D721Med (cell line): ENCODE measurements around the gene SLC13A3.

ENCODE experiments used
- DNase-seq: peaks from one replicate; pipeline ENCODE4 v3.0.0; 2011; ENCODE audit warnings: low spot score; ENCODE audit not compliant: insufficient read length
- FAIRE-seq: peaks from 2 replicates; lab custom pipeline; 2011; peaks lifted over from hg19 to GRCh38; lab: Jason Lieb, UNC
- CTCF ChIP-seq: IDR thresholded peaks from 2 replicates; pipeline ENCODE4 v1.5.1; 2012; ENCODE audit warnings: mild to moderate bottlenecking, control low read depth; ENCODE audit not compliant: insufficient read depth; ENCODE audit errors: missing control alignments

SLC13A3 gene

GRCh38 chr20:46671866-46672542, 20.7 kb upstream of the SLC13A3 start:
- no peak for DNase-seq
- FAIRE-seq: no peak

GRCh38 chr20:46670585-46671584, 19.6 kb upstream of the SLC13A3 start:
- no peak for DNase-seq
- TF ChIP-seq CTCF: no peak
- FAIRE-seq: no peak

More at GRCh38 chr20:46671866-46672542, 20.7 kb upstream of the SLC13A3 start:
- no peak for TF ChIP-seq CTCF

GRCh38 chr20:46670228-46670584, 18.9 kb upstream of the SLC13A3 start:
- no peak for FAIRE-seq
- TF ChIP-seq CTCF: no peak

GRCh38 chr20:46666818-46667515, 15.7 kb upstream of the SLC13A3 start:
- TF ChIP-seq CTCF: no peak
- DNase-seq: no peak
- FAIRE-seq: no peak

More at GRCh38 chr20:46670228-46670584, 18.9 kb upstream of the SLC13A3 start:
- no peak for DNase-seq

- no peak for TF ChIP-seq CTCF
- FAIRE-seq (no peak), DNase-seq (no peak)
These were observed 15.0 kb upstream of the SLC13A3 start for GRCh38 chr20:46666306-46666705.

GRCh38 chr20:46665602-46666001, 14.3 kb upstream of the SLC13A3 start:
- no peak for FAIRE-seq
- TF ChIP-seq CTCF: no peak

More at GRCh38 chr20:46665602-46666001, 14.3 kb upstream of the SLC13A3 start:
- no peak for DNase-seq
